Activated naive CD8-positive, alpha-beta T cell treated with anti-CD3 and anti-CD28 coated beads, Interleukin-2, amount 10 ng/mL, durations not matched to agents 7 days and 5 days (primary cell): ENCODE measurements around the gene ABCA4. TPM values are rescaled to one million over a fixed set of nuclear protein-coding genes. Genes with fewer than 3 reads are reported as not detected.

Source experiments
- ATAC-seq: fragments of 150-1000 bp; cut with Tn5 transposase; one replicate; pipeline ENCODE4 v1.10.0; 2021; ENCODE audit warnings: low read depth, moderate library complexity
- POLR2A ChIA-PET: fragments of 350-600 bp; sonication (Branson Sonifier 250); formaldehyde crosslinking; loops from one replicate; lab custom pipeline; 2021; ENCODE audit warnings: antibody characterized with exemption; lab: Charles Lee
- DNase-seq: peaks from one replicate; pipeline ENCODE4 v3.0.0; 2021
- H3K27ac Mint-ChIP-seq: one replicate; pipeline ENCODE4 v1.8.0; 2022; ENCODE audit warnings: mild to moderate bottlenecking, mixed read lengths
- H3K27me3 Mint-ChIP-seq: one replicate; pipeline ENCODE4 v1.8.0; 2022; ENCODE audit warnings: mild to moderate bottlenecking, moderate library complexity, mixed read lengths
- H3K36me3 Mint-ChIP-seq: one replicate; pipeline ENCODE4 v1.8.0; 2021; ENCODE audit warnings: mild to moderate bottlenecking, mixed read lengths
- H3K4me1 Mint-ChIP-seq: one replicate; pipeline ENCODE4 v1.8.0; 2021; ENCODE audit warnings: mixed read lengths
- H3K4me3 Mint-ChIP-seq: one replicate; pipeline ENCODE4 v1.8.0; 2022; ENCODE audit warnings: mild to moderate bottlenecking, moderate library complexity, mixed read lengths
- H3K9me3 Mint-ChIP-seq: one replicate; pipeline ENCODE4 v1.8.0; 2021; ENCODE audit warnings: mixed read lengths
- total RNA-seq, 2 experiments: library from RNA; stranded (reverse); gene quantifications; one replicate each; pipeline ENCODE4 v1.2.3, GENCODE V29; 2021

The ABCA4 gene
- total RNA-seq, 2 experiments from 2014 or later: not detected

DNA sequence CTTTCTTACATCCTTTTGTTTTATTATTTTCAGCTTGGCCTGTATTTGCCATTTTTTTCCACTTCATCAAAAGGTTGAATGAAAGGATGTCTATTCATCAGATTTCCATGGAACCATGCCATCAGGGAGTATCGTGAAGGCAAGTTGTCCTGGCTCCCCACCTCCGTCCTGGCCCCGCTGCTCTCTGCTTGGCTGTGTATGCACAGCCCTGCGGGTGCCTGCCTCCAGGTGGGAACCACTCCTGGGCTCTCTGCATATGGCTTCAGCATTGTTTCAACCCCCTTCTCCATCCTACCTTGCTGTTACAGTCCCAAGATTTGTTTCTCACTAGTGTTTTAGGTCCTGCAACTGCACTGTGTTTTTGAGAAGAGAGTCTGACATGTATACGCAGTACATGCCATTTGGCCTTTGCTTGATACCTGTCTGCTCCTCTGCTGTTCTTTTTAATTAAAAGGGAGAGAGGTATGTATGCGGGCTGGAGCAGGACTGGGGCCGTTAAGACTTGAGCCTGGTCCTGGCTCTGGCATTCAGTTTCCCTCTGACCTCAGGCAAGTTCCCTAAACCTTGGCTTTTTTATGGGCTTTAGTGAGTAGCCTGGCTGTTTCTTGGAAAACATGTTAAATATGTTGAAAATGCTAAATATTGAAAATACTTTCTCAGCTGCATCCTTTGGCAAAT, 141.8 kb downstream of the ABCA4 start:
- Mint-ChIP-seq H3K4me3 (no peak overlapping the region), H3K27me3 (peaks cover 7% of the 10 kb centered on the region), H3K27ac (no peak overlapping the region), H3K4me1 (no peaks in the 10 kb centered on the region), H3K9me3 (no peaks in the 10 kb centered on the region), H3K36me3 (no peaks in the 10 kb centered on the region)
- ATAC-seq (no peak), DNase-seq (no peak)
- POLR2A ChIA-PET: no interaction called here

DNA sequence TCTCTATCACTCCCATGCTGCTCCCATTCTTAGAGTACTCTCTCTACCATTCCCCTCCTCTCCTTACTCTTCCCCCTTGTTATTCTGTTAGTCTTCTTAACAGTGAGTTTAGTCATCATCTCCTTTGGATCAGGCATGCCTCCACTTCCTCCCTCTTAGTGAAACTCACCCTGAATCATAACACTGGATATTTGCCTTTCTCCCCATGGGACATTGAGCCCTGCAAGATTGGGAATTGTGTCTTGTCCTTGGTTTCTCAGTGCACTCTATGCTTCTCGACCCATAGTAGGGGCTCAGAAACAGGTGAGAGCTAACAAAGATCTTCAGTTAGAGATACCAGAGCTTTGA, 143.4 kb downstream of the ABCA4 start:
- H3K9me3 Mint-ChIP-seq: no peaks in the 10 kb centered on the region
- no peak overlapping the region for H3K27ac Mint-ChIP-seq
- H3K4me1 Mint-ChIP-seq: no peaks in the 10 kb centered on the region
- POLR2A ChIA-PET: no interaction called here
- H3K27me3 Mint-ChIP-seq: peaks cover 4% of the 10 kb centered on the region
- H3K36me3 Mint-ChIP-seq: no peaks in the 10 kb centered on the region
- ATAC-seq (no peak), DNase-seq (no peak)
- no peak overlapping the region for H3K4me3 Mint-ChIP-seq

DNA sequence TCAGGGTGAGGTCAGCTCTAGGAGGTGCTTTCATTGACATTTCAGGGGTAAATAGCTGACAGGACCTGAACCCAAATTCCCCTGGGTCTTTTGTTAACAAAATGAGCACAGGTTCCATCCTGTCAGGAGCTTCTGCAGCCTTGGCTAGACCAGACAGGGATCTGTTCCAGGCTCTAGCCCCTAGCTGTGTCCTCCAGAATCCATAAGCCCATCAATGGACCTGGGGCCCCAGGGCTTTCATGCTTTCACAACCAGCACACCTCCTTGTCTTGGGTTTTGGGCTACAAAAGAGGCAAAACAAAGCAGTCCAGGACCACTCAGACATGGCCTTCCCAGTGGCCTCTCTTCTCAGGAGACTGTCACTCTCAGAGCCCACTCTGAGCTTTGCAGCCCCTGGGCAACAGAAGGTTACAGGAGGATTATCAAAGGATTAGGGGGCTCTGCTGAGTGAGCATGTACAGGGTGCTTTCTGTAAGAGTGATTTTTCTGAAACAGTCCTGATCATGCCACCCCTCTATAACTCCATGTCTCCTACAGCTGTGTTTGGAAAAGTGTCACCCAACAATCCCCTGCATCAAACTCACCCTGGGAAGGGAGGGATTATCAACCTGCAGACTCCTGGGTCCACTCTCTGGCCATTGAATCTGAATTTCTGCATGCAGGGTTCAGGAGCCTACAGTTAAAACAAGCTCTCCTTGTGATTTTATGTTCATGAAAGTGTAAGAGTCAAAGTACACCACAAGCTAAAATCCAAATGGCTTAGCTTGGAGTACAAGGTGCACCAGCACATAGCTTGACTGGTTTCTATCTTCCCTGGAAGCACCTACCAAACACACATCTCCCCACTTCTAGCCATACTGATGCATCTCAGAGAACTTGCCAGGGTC, 144.0 kb downstream of the ABCA4 start:
- H3K36me3 Mint-ChIP-seq: no peaks in the 10 kb centered on the region
- H3K9me3 Mint-ChIP-seq: no peaks in the 10 kb centered on the region
- H3K4me1 Mint-ChIP-seq: no peaks in the 10 kb centered on the region
- H3K4me3 Mint-ChIP-seq: no peak overlapping the region
- peaks cover 5% of the 10 kb centered on the region for H3K27me3 Mint-ChIP-seq
- POLR2A ChIA-PET: no interaction called here
- H3K27ac Mint-ChIP-seq: no peak overlapping the region
- DNase-seq (no peak), ATAC-seq (no peak)

DNA sequence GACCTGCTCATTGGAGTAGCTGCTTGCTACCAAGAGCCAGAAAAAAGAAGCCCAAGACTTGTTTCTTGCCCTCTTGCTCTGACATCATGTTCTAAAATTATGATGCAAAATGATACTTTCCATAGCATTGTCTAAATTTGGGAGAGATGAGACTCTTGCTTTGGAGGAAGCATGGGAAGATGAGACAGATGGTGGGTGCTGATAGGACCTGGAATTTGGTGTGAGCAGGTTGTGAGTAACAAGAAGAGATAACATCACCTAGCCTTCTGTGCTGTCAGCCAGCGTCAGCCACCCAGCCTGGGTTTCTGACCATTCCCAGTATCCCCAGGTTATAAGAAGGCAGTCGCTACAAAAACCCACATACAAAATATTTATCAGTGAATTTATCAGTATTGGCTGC, 144.7 kb downstream of the ABCA4 start:
- H3K4me1 Mint-ChIP-seq: no peaks in the 10 kb centered on the region
- POLR2A ChIA-PET: no interaction called here
- DNase-seq (no peak), ATAC-seq (no peak)
- no peak overlapping the region for H3K27ac Mint-ChIP-seq
- H3K4me3 Mint-ChIP-seq: no peak overlapping the region
- H3K9me3 Mint-ChIP-seq: no peaks in the 10 kb centered on the region
- H3K36me3 Mint-ChIP-seq: no peaks in the 10 kb centered on the region
- peaks cover 5% of the 10 kb centered on the region for H3K27me3 Mint-ChIP-seq

DNA sequence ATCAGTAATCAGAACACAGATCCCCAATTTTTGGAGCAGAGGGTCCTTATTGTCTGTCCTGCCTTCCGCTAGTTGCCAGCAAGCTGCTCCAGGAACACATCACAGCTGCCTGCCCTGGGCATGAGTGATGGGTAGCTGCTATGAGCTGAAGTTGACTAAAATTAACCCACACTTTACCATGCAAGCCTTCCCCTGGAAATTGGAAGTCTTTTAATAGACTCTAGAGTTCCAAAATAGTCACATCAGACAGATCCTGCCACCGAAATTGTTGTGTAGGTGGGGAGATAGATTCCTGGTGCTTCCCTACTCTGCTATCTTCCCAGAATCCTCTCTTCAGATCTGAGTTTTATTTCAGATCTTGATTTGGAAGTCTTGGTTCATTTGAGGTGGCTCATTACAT, 148.6 kb downstream of the ABCA4 start:
- POLR2A ChIA-PET: no interaction called here
- Mint-ChIP-seq H3K9me3 (no peaks in the 10 kb centered on the region), H3K27ac (no peak overlapping the region), H3K4me1 (no peaks in the 10 kb centered on the region), H3K27me3 (peaks cover 4% of the 10 kb centered on the region), H3K36me3 (no peaks in the 10 kb centered on the region), H3K4me3 (no peak overlapping the region)
- no peak for DNase-seq
- no peak for ATAC-seq

DNA sequence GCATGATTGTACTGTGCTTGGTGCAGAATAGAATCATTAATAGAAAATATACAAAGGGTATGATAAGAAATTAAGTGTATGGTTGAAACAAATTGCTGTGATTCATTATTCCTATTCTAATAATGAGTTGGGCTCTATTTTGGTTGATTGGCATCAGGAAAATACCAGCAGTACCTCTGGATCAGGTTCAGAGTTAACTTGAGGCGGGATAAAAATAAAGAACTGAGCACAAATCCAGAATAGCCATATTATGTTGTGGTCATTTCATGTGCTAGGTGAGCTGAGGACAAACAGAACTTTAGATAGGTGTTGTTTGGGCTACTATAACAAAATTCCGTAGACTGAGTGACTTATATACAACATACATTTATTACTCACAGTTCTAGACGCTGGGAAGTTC, 151.1 kb downstream of the ABCA4 start:
- Mint-ChIP-seq H3K4me1 (no peaks in the 10 kb centered on the region), H3K9me3 (no peaks in the 10 kb centered on the region), H3K36me3 (no peaks in the 10 kb centered on the region), H3K4me3 (no peak overlapping the region), H3K27me3 (peaks cover 4% of the 10 kb centered on the region), H3K27ac (no peak overlapping the region)
- ATAC-seq (no peak), DNase-seq (no peak)
- POLR2A ChIA-PET: no interaction called here

DNA sequence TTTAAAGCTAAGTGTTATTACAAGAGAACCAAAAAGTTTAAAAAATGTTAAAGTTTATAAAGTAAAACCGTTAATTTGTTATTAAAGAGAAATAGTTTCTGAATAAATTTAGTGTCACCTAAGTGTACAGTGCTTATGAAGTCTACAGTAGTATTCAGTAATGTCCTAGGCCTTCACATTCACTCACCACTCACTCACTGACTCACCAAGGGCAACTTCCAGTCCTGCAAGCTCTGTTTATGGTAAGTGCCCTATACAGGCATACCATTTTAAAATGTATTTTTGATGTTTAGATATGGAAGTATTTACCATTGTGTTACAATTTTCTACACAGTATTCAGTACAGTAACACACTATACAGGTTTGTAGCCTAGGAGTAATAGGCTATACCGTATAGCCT, 151.6 kb downstream of the ABCA4 start:
- no peak overlapping the region for H3K27ac Mint-ChIP-seq
- H3K36me3 Mint-ChIP-seq: no peaks in the 10 kb centered on the region
- H3K4me3 Mint-ChIP-seq: no peak overlapping the region
- no peaks in the 10 kb centered on the region for H3K4me1 Mint-ChIP-seq
- peaks cover 4% of the 10 kb centered on the region for H3K27me3 Mint-ChIP-seq
- no peak for ATAC-seq
- POLR2A ChIA-PET: no interaction called here
- DNase-seq: no peak
- H3K9me3 Mint-ChIP-seq: no peaks in the 10 kb centered on the region

DNA sequence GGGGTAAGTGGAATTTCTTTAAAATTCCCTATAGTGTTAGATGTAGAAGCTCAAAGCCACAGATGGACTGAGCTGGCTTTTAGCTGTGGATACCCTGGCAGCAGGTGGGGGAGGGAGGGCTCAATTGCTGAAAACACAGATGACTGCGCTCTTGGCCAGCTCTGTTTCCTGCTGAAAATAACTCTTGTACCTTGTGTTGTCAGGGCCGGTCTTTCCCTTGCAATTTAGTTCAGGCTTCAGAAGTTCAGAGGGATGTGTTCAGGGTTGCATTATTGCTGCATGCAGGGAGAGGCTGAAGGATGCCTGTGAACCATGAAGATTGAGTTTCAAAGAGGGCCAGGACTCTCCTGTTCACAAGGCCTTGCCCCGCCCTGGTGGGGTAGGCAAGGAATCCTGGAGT, 153.6 kb downstream of the ABCA4 start:
- Mint-ChIP-seq H3K4me1 (no peaks in the 10 kb centered on the region), H3K27me3 (peaks cover 3% of the 10 kb centered on the region), H3K4me3 (no peak overlapping the region), H3K36me3 (no peaks in the 10 kb centered on the region), H3K27ac (no peak overlapping the region), H3K9me3 (no peaks in the 10 kb centered on the region)
- ATAC-seq (no peak), DNase-seq (no peak)
- POLR2A ChIA-PET: no interaction called here

DNA sequence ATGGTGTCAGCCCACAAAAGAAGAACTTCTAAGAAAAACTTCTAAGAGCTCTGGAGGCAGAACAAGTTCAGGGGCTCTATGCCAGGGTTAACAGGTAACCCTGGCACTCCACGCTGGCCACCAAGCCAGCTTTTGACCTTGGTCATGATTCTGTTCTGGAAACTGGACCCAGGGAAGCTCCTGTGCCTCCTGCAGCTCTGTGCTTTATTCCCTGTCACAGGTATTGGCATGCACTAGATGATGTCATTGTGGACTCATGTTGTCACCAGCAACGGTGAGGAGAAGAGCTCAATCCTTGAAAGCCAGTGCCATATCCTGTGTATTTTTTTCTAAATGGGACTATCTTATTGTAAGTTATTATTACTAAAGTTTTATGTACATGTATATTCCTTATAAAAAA, 155.1 kb downstream of the ABCA4 start:
- no peak overlapping the region for H3K27ac Mint-ChIP-seq
- H3K36me3 Mint-ChIP-seq: no peaks in the 10 kb centered on the region
- ATAC-seq (no peak), DNase-seq (no peak)
- no peaks in the 10 kb centered on the region for H3K4me1 Mint-ChIP-seq
- POLR2A ChIA-PET: no interaction called here
- H3K9me3 Mint-ChIP-seq: no peaks in the 10 kb centered on the region
- peaks cover 2% of the 10 kb centered on the region for H3K27me3 Mint-ChIP-seq
- H3K4me3 Mint-ChIP-seq: no peak overlapping the region

DNA sequence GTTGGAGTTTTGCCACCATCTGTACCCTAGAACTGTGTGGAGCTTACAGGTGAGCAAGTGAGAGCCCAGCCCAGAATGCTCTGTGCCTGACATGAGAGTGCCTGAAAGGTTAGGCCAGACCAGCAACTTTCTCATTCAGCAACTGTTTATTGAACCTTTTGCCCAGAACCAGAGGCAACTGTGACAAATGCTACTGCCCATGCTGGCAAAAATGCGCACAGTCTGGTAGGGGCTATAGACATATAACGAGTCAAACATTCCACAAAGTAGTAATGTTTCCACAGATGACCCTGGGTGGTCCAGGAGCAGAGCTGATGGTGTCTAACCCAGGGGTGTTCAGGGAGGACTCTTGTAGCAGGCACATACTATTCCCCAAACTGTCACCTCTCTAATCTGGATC, 155.7 kb downstream of the ABCA4 start:
- no peaks in the 10 kb centered on the region for H3K36me3 Mint-ChIP-seq
- no peaks in the 10 kb centered on the region for H3K9me3 Mint-ChIP-seq
- no peak overlapping the region for H3K4me3 Mint-ChIP-seq
- H3K4me1 Mint-ChIP-seq: no peaks in the 10 kb centered on the region
- POLR2A ChIA-PET: no interaction called here
- no peak overlapping the region for H3K27ac Mint-ChIP-seq
- DNase-seq (no peak), ATAC-seq (no peak)
- no peaks in the 10 kb centered on the region for H3K27me3 Mint-ChIP-seq

DNA sequence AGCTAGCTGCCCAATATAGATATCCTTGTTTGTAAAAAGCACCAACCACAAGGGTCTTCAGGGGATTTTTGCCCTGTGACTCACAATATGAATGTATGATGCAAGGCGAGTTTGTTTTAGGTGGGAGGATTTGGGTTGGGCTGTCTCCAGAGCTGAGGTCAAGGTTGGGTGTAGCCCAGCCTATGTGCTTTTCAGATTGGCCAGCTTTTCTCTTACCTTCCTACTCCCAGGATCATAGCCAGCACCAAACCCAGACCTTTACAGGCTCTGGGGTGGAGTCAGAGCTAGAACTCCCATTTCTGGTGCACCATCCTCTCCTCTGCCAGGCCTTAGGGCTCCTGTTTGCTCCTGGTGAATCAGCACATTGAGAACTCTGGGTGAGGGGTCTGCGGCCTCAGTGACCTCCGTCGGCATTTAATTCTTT, 156.2 kb downstream of the ABCA4 start:
- H3K27ac Mint-ChIP-seq: no peak overlapping the region
- ATAC-seq: no peak

DNA sequence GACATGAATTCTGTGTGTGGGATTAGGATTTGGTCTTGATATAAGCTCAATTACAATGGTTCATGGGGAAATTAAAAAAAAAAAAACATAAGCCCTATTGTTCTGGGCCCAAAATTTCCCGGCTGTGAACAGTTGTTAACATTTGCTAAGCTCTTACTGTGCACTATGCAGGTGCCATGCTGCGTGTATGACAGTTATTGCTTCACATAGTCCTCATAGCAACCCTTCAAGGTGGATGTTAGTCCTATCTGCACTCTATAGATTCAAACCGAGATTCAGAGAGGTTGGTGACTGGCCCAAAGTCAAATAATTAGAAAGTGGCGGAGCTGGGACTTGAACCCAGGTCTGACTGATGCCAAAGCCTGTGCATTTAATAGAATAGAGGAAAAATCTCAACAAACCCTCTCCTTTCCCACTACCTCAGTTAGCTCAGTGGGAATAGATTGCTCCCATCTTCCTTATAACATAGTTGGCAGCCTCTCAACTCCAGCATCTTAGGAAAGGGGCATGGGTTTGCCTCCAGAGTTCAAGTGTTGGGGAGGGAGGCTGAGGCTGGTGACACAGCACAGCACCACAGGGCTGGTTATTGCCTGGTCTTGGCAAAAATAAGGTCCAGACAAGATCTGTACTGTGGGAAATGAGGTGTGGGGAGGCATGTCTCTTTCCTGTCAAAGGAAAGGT, 156.7 kb downstream of the ABCA4 start:
- Mint-ChIP-seq H3K27me3 (no peaks in the 10 kb centered on the region), H3K4me1 (no peaks in the 10 kb centered on the region), H3K27ac (no peak overlapping the region), H3K36me3 (no peaks in the 10 kb centered on the region), H3K4me3 (no peak overlapping the region), H3K9me3 (no peaks in the 10 kb centered on the region)
- ATAC-seq (no peak), DNase-seq (no peak)
- POLR2A ChIA-PET: no interaction called here

More for the DNA sequence above, 156.2 kb downstream of the ABCA4 start:
- H3K36me3 Mint-ChIP-seq: no peaks in the 10 kb centered on the region
- H3K4me1 Mint-ChIP-seq: no peaks in the 10 kb centered on the region
- no peak overlapping the region for H3K4me3 Mint-ChIP-seq
- no peaks in the 10 kb centered on the region for H3K27me3 Mint-ChIP-seq
- no peak for DNase-seq
- no peaks in the 10 kb centered on the region for H3K9me3 Mint-ChIP-seq
- POLR2A ChIA-PET: no interaction called here

DNA sequence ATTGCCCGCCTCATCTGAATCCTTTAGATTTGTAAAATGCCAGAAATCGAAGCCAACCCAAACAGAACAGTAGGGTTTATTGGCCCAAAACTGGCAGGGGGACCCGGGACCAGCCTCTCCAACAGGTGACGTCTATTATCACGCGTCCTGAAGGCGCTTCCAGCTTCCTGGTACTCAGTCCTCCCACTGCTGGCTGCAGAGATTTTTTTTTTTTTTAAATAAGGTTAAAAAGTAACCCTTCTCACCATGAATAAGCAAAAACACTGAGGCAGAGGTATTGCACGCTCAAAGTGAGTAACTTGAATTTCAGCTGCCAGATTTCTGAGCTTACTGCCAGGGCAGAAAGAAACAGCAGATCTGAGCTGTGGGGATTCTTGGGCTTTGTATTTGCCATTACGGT, 157.4 kb downstream of the ABCA4 start:
- no peaks in the 10 kb centered on the region for H3K4me1 Mint-ChIP-seq
- no peaks in the 10 kb centered on the region for H3K9me3 Mint-ChIP-seq
- POLR2A ChIA-PET: no interaction called here
- H3K4me3 Mint-ChIP-seq: no peak overlapping the region
- no peaks in the 10 kb centered on the region for H3K36me3 Mint-ChIP-seq
- DNase-seq (no peak), ATAC-seq (no peak)
- H3K27ac Mint-ChIP-seq: no peak overlapping the region
- H3K27me3 Mint-ChIP-seq: no peaks in the 10 kb centered on the region

DNA sequence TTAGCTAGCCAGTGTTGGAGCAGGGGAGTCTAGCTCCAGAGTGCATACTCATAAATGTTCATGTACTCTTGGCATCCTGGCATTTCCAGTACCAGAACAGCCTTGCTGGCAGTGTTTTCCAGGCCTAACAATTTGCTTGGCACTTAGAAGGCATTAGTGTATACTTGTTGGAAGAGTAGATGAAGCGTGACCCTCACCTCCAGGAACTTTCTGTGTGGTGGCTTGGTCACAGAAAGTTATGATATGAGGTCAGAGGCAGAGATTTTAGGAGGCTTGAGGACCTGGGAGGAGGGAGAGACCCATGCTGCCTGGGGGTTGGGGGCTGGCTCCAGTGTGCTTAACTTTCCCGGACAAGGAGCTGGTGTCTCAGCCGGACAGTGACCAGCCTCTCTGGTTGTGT, 159.0 kb downstream of the ABCA4 start:
- no peaks in the 10 kb centered on the region for H3K4me1 Mint-ChIP-seq
- H3K4me3 Mint-ChIP-seq: no peak overlapping the region
- H3K36me3 Mint-ChIP-seq: no peaks in the 10 kb centered on the region
- ATAC-seq: no peak
- H3K27ac Mint-ChIP-seq: no peak overlapping the region
- POLR2A ChIA-PET: no interaction called here
- no peak for DNase-seq
- peaks cover 7% of the 10 kb centered on the region for H3K9me3 Mint-ChIP-seq
- H3K27me3 Mint-ChIP-seq: no peaks in the 10 kb centered on the region
